GM19395 (cell line): ENCODE data around the gene MBD2.
"Not testable (repeated sequence)": the region's sequence is repeated elsewhere in the genome, so short reads cannot be mapped to it uniquely, and the experiment has no call there.

Source experiments
- ATAC-seq: cut with Tn5 transposase; IDR thresholded peaks from one replicate; pipeline ENCODE4 v1.9.1; 2021; ENCODE audit warnings: mild to moderate bottlenecking, moderate library complexity; ENCODE audit not compliant: unreplicated experiment

Gene MBD2

GRCh38 chr18:54155412-54155811, 69.1 kb downstream of the MBD2 start:
- ATAC-seq: no peak

GRCh38 chr18:54154231-54154630, 70.2 kb downstream of the MBD2 start:
- no peak for ATAC-seq

GRCh38 chr18:54151376-54151775, 73.1 kb downstream of the MBD2 start:
- no peak for ATAC-seq

- no peak for ATAC-seq
Observed at GRCh38 chr18:54150226-54150625, 74.2 kb downstream of the MBD2 start.

GRCh38 chr18:54149078-54149697, 75.3 kb downstream of the MBD2 start:
- peak; percentile 68 for ATAC-seq

GRCh38 chr18:54148678-54149077, 75.8 kb downstream of the MBD2 start:
- no peak for ATAC-seq

- ATAC-seq: no peak
Observed at GRCh38 chr18:54148151-54148550, 76.3 kb downstream of the MBD2 start.

GRCh38 chr18:54147439-54147838, 77.0 kb downstream of the MBD2 start:
- peak; percentile 85 for ATAC-seq

GRCh38 chr18:54141041-54141608, 83.3 kb downstream of the MBD2 start:
- no peak for ATAC-seq

GRCh38 chr18:54140641-54141040, 83.8 kb downstream of the MBD2 start:
- ATAC-seq: no peak

GRCh38 chr18:54135216-54135615, 89.3 kb downstream of the MBD2 start:
- no peak for ATAC-seq

GRCh38 chr18:54134053-54134452, 90.4 kb downstream of the MBD2 start:
- ATAC-seq: no peak

- ATAC-seq: no peak
Observed at GRCh38 chr18:54130631-54131030, 93.8 kb downstream of the MBD2 start.

- ATAC-seq: no peak
Observed at GRCh38 chr18:54130177-54130576, 94.3 kb downstream of the MBD2 start.

- ATAC-seq: peak; percentile 85
Observed at GRCh38 chr18:54129448-54130067, 94.9 kb downstream of the MBD2 start.

GRCh38 chr18:54127759-54128378, 96.6 kb downstream of the MBD2 start:
- peak; percentile 76 for ATAC-seq

GRCh38 chr18:54125429-54125828, 99.0 kb downstream of the MBD2 start:
- ATAC-seq: no peak

- ATAC-seq: not testable (repeated sequence)
Observed at GRCh38 chr18:54123720-54124440, 100.6 kb downstream of the MBD2 start.

- ATAC-seq: peak; percentile 98
Observed at GRCh38 chr18:54119524-54120019, 104.9 kb downstream of the MBD2 start.

- no peak for ATAC-seq
Observed at GRCh38 chr18:54117853-54118773, 106.4 kb downstream of the MBD2 start.
